ENCODE data around the gene NFKBIZ. TPM values are rescaled to one million over a fixed set of nuclear protein-coding genes. Genes with fewer than 3 reads are reported as not detected.

The NFKBIZ gene
- total RNA-seq, 1 experiment from 2014 or later: 15.1 TPM

GRCh38 chr3:101835676-101836075 is 13.6 kb upstream of the NFKBIZ start:
- H3K9me3 Mint-ChIP-seq: no peaks in the 10 kb centered on the region
- CTCF ChIA-PET: interaction anchor here (1.1 kb wide), 1 partner anchor 23 kb away, joined by 3 read pairs; no protein-coding TSS in a partner anchor

GRCh38 chr3:101836160-101836559 is 13.2 kb upstream of the NFKBIZ start:
- DNase-seq (ENCODE audit: low spot score) (no peak), ATAC-seq (no peak)
- Mint-ChIP-seq H3K4me3 (no peak overlapping the region), H3K9me3 (no peaks in the 10 kb centered on the region), H3K4me1 (peaks cover 22% of the 10 kb centered on the region), H3K27me3 (ENCODE audit: low read depth) (no peaks in the 10 kb centered on the region), H3K27ac (no peak overlapping the region), H3K36me3 (no peaks in the 10 kb centered on the region)
- ChIA-PET CTCF (interaction anchor here (1.1 kb wide), 1 partner anchor 23 kb away, joined by 3 read pairs; no protein-coding TSS in a partner anchor), POLR2A (no interaction called here)
- no peak for TF ChIP-seq ZNF396 (CRISPR knock-in tag; IDR thresholded peaks at IDR 0.05; ENCODE audit: borderline replicate concordance)
- no peak for TF ChIP-seq CTCF (IDR thresholded peaks at IDR 0.05)

More at GRCh38 chr3:101835676-101836075, 13.6 kb upstream of the NFKBIZ start:
- TF ChIP-seq ZNF317 (CRISPR knock-in tag; IDR thresholded peaks at IDR 0.05; ENCODE audit: borderline replicate concordance, low read depth): no peak
- no peak for TF ChIP-seq GRHL2 (CRISPR knock-in tag; IDR thresholded peaks at IDR 0.05; ENCODE audit: insufficient replicate concordance, severe bottlenecking)
- TF ChIP-seq ZNF263 (CRISPR knock-in tag; IDR thresholded peaks at IDR 0.05; ENCODE audit: low read depth): no peak
- TF ChIP-seq PRRX2 (CRISPR knock-in tag; IDR thresholded peaks at IDR 0.05): no peak
- no peak for TF ChIP-seq SOX15 (CRISPR knock-in tag; IDR thresholded peaks at IDR 0.05)
- no peak for TF ChIP-seq HMGXB4 (CRISPR knock-in tag; IDR thresholded peaks at IDR 0.05)
- no peak for TF ChIP-seq ZNF396 (CRISPR knock-in tag; IDR thresholded peaks at IDR 0.05; ENCODE audit: borderline replicate concordance)
- no peak for TF ChIP-seq NFATC4 (CRISPR knock-in tag; IDR thresholded peaks at IDR 0.05)
- no peak for TF ChIP-seq CREM (CRISPR knock-in tag; IDR thresholded peaks at IDR 0.05)
- no peak for TF ChIP-seq AFF4 (CRISPR knock-in tag; IDR thresholded peaks at IDR 0.05; ENCODE audit: borderline replicate concordance)
- TF ChIP-seq NR1H2 (CRISPR knock-in tag; IDR thresholded peaks at IDR 0.05): no peak
- no peak for TF ChIP-seq SMAD3 (CRISPR knock-in tag; IDR thresholded peaks at IDR 0.05; ENCODE audit: borderline replicate concordance)
- no peak for TF ChIP-seq SP1 (CRISPR knock-in tag; conservative IDR thresholded peaks at IDR 0.05)
- TF ChIP-seq ZBTB21 (CRISPR knock-in tag; IDR thresholded peaks at IDR 0.05; ENCODE audit: borderline replicate concordance): no peak
- no peak for TF ChIP-seq ZNF121 (CRISPR knock-in tag; IDR thresholded peaks at IDR 0.05)
- Mint-ChIP-seq H3K36me3 (no peaks in the 10 kb centered on the region), H3K27ac (no peak overlapping the region; the same call in 1 of the 2 replicates), H3K4me3 (no peak overlapping the region), H3K4me1 (peaks cover 17% of the 10 kb centered on the region), H3K27me3 (ENCODE audit: low read depth) (no peaks in the 10 kb centered on the region)
- no peak for DNase-seq (ENCODE audit: low spot score)
- no peak for ATAC-seq
- POLR2A ChIA-PET: no interaction called here

Data from WTC11 (cell line).